SH-SY5Y (cell line): ENCODE data around the gene AKR1C1.

Experiments
- GATA2 ChIP-seq: IDR thresholded peaks from 2 replicates; pipeline ENCODE4 v1.6.1; 2011; ENCODE audit warnings: mild to moderate bottlenecking, low read depth, low read length
- GATA3 ChIP-seq: IDR thresholded peaks from 2 replicates; pipeline ENCODE4 v1.6.1; 2011; ENCODE audit warnings: low read depth, mild to moderate bottlenecking, low read length, moderate library complexity

DNA sequence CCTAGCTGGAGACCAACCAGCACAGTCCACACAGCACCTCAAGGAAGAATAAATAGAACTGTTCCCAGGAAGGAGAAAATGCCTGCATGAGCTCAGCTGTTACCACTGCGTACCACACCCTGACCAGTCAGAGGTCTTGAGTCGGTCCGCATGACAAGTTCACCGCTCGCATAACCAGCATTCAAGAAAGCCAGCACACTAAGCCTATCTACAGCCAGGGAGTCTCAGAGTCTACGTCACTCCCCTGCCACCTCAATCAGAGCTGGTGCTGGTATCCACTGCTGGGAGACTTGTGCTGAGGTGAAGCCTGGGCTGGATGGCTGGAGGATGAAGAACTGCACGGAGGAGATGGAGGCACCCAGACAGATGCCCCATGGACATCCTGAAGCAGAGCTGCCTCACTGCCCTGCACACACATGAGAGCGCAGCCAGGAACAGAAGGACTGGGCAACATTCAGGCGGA lies 19.6 kb downstream of the AKR1C1 start:
- TF ChIP-seq GATA2 (no peak), GATA3 (no peak)
